Nephron (organoid): Measurements from ENCODE around the gene SMAD3.

ENCODE experiments used
- H3K27ac Mint-ChIP-seq, 3 experiments: 2 replicates each; pipeline ENCODE4 v1.8.0; 2020; ENCODE audit warnings: mixed read lengths in 3 of 3, mild to moderate bottlenecking in 2 of 3, moderate library complexity in 1 of 3
- H3K27me3 Mint-ChIP-seq: 2 replicates; pipeline ENCODE4 v1.8.0; 2021; ENCODE audit warnings: low read depth, mild to moderate bottlenecking, moderate library complexity, mixed read lengths
- H3K36me3 Mint-ChIP-seq: 2 replicates; pipeline ENCODE4 v1.8.0; 2020; ENCODE audit warnings: low read depth, mixed read lengths
- H3K4me1 Mint-ChIP-seq: 2 replicates; pipeline ENCODE4 v1.8.0; 2020; ENCODE audit warnings: mixed read lengths
- H3K4me3 Mint-ChIP-seq, 3 experiments: 2 replicates each; pipeline ENCODE4 v1.8.0; 2020; ENCODE audit warnings: mild to moderate bottlenecking in 3 of 3, mixed read lengths in 3 of 3, moderate library complexity in 2 of 3
- H3K9me3 Mint-ChIP-seq: 2 replicates; pipeline ENCODE4 v1.8.0; 2020; ENCODE audit warnings: mixed read lengths
- TF ChIP-seq, protein P1 (sequence below), 3 experiments: fragments of 200-600 bp; sonication (generic); IDR thresholded peaks; one replicate each; pipeline ENCODE4 v1.5.0; 2021; ENCODE audit warnings: antibody characterized with exemption in 3 of 3; ENCODE audit not compliant: unreplicated experiment in 3 of 3

SMAD3 gene

DNA sequence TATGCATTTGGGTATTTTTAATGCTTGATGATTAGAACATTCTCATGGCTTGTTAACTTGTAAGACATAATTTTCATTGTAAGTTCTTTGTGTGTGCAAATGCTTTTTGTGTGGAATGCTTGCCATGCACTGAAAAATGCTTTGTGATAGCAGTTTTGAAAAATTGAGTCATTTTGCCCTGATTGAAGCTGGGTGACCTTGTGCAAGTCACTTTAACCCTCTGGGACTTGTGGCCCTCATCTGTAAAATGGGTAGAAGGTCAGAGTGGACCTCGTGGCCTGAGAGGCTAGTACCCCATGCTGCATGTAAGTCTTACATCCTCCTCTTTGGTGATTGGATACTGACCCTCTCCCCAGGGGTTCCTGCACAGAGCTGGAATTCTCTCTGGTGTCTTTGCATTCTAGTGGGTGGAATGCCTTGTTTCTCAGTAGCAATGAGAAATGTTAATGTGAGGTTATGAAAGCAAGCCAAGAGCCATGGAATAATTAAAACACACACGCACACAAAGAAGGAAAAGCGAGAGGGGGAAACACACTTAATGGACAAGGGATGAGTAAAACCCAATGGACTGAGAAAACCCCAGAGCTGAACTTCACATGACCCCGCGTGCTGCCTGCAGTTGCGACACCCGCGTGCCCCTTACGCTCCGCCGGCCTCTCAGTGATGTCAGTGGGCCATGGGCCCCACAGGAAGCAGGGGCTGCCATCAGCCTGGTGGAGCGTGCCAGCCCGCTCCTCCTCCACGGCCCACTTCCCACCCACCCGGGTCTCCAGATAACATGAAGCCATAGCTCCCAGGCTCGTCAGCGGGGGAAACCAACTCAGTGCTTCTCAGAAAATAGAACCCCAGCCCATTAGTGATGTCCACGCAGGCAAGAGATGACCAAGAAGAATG is 44.0 kb downstream of the SMAD3 start:
- Mint-ChIP-seq H3K9me3 (peaks cover 10% of the 10 kb centered on the region), H3K36me3 (peaks cover 25% of the 10 kb centered on the region), H3K27ac (peak overlapping the region; percentile 74 to 90 (median 83)), H3K4me1 (peaks cover 72% of the 10 kb centered on the region), H3K4me3 (peak overlapping the region; percentile 13 to 27 (median 16)), H3K27me3 (no peaks in the 10 kb centered on the region)
- TF ChIP-seq, protein P1, sequence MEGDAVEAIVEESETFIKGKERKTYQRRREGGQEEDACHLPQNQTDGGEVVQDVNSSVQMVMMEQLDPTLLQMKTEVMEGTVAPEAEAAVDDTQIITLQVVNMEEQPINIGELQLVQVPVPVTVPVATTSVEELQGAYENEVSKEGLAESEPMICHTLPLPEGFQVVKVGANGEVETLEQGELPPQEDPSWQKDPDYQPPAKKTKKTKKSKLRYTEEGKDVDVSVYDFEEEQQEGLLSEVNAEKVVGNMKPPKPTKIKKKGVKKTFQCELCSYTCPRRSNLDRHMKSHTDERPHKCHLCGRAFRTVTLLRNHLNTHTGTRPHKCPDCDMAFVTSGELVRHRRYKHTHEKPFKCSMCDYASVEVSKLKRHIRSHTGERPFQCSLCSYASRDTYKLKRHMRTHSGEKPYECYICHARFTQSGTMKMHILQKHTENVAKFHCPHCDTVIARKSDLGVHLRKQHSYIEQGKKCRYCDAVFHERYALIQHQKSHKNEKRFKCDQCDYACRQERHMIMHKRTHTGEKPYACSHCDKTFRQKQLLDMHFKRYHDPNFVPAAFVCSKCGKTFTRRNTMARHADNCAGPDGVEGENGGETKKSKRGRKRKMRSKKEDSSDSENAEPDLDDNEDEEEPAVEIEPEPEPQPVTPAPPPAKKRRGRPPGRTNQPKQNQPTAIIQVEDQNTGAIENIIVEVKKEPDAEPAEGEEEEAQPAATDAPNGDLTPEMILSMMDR (IDR thresholded peaks at IDR 0.05; ENCODE audit: unreplicated experiment in 3 of 3) = no peak

DNA sequence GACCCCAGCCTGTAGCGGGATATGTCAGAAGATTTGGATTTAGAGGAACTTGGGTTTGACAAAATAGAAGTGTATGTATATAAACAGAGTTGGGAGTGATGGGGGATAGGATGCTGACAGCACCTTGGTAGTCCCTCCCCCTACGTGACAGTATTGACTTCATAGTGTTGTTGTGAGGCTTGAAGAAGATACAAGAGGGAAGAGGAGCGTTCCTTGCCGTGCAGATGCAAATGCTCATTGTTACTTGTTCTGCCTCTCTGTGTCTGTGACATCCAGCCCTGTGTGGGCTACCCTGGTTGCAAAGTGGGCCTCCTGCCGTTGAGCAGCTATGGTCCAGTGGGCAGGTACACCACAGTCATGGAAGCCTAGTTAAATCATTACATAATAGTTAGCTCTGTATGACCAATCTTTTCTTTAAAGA is 45.0 kb downstream of the SMAD3 start:
- H3K4me3 Mint-ChIP-seq = no peak overlapping the region
- peaks cover 10% of the 10 kb centered on the region for H3K9me3 Mint-ChIP-seq
- peak overlapping the region; percentile 74 to 90 (median 83) for H3K27ac Mint-ChIP-seq
- H3K27me3 Mint-ChIP-seq = no peaks in the 10 kb centered on the region
- peaks cover 25% of the 10 kb centered on the region for H3K36me3 Mint-ChIP-seq
- TF ChIP-seq, protein P1 (IDR thresholded peaks at IDR 0.05; ENCODE audit: unreplicated experiment in 3 of 3) = no peak
- peaks cover 72% of the 10 kb centered on the region for H3K4me1 Mint-ChIP-seq

DNA sequence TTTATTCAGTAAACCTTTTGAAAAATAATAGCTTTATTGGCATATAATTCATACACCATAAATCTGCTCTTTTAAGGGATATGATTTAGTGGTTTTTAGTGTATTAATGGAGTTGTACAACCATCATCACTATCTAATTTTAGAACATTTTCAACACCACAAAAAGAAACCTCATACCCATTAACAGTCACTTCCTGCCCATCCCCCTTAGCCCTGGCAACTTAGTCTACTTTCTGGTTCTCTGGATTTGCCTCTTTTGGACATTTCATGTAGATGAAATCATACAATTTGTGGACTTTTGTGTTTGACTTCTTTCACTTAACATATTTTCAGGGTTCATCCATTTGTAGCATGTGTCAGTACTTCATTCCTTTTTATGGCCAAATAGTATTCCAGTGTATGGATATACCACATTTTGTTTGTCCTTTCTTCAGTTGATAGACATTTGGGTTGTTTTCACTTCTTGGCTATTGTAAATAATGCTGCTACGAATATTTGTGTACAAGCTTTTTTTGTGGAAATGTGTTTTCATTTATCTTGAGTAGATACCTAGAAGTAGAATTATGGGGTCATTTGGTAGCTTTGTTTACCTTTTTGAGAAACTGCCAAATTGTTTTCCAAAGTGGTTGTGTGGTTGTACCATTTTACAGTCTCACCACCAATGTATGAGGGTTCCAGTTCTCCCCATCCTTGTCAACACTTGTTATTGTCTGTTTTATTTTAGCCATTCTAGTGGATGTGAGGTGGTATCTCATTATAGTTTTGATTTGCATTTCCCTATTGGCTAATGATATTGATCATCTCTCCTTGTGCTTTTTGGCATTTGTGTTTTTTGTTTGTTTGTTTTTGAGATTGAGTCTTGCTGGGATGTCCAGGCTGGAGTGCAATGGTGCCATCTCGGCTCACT is 45.8 kb downstream of the SMAD3 start:
- H3K27me3 Mint-ChIP-seq = no peaks in the 10 kb centered on the region
- H3K27ac Mint-ChIP-seq = peak overlapping the region; percentile 31 to 90 (median 74)
- H3K4me1 Mint-ChIP-seq = peaks cover 71% of the 10 kb centered on the region
- H3K9me3 Mint-ChIP-seq = peaks cover 10% of the 10 kb centered on the region
- peaks cover 25% of the 10 kb centered on the region for H3K36me3 Mint-ChIP-seq
- TF ChIP-seq, protein P1 (IDR thresholded peaks at IDR 0.05; ENCODE audit: unreplicated experiment in 3 of 3) = no peak
- no peak overlapping the region for H3K4me3 Mint-ChIP-seq

DNA sequence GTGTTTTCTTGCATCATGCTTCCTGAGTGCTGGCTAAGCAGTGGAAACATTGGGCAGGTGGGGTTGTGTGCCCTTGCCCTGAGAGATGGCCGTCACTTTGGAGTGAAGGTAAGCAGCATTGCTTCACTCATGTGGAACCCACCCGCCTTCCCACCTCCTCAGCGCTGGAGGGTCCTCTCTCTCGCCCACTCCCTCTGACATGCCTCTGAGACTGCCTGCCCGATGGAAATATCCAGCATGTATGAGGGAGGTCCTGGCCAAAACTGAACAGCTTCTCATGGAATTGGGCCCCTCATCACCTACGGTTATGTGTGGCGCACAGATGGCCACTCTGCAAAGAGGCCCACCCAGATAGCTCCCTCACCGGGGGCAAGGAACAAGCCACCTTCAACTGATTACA is 48.6 kb downstream of the SMAD3 start:
- Mint-ChIP-seq H3K27ac (no peak overlapping the region), H3K9me3 (peaks cover 10% of the 10 kb centered on the region), H3K4me1 (peaks cover 71% of the 10 kb centered on the region), H3K4me3 (no peak overlapping the region), H3K27me3 (no peaks in the 10 kb centered on the region), H3K36me3 (peaks cover 28% of the 10 kb centered on the region)
- TF ChIP-seq, protein P1 (IDR thresholded peaks at IDR 0.05; ENCODE audit: unreplicated experiment in 3 of 3) = no peak

DNA sequence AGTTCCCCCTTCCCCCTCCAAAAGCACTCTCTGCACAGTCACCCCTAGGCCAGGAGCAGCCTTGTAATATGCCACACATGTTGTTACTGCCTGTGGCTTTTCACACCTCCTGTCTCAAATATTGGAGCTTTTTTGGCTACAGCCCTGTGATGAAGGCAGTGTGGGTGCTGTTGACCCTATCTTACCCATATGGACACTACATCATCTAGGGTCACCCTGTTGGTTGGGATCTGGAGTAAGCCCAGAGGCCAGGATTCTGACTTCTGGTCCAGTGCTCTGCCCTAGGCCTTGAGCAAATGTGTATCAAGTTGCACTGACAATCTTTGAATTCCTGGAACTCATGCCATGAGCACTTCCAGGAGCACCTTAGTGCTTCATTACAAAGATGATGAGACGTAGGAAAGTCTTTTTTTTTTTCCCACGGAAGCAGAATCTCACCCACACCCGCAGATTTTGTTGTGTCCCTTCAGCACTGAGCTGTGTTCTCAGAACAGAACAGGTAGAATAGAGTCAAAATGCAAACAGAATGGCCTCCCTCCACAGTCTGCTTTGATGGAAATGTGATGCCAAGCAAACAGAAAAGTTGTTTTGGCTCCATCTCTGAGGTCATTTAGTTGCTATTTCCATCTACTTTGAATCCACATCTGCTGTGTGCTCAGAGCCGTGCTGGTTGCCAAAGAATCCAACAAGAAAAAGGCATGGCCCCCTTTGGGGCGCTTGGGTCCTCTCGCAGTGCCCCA is 49.6 kb downstream of the SMAD3 start:
- Mint-ChIP-seq H3K36me3 (peaks cover 24% of the 10 kb centered on the region), H3K9me3 (peaks cover 10% of the 10 kb centered on the region), H3K4me1 (peaks cover 70% of the 10 kb centered on the region), H3K4me3 (no peak overlapping the region), H3K27ac (peak overlapping the region in 2 of 3 experiments; percentile 40 to 64), H3K27me3 (peaks cover 2% of the 10 kb centered on the region)
- TF ChIP-seq, protein P1 (IDR thresholded peaks at IDR 0.05; ENCODE audit: unreplicated experiment in 3 of 3) = no peak
